Mesenteric fat pad (tissue), 1 donor: ENCODE measurements around the gene MTR. TPM values are rescaled to one million over a fixed set of nuclear protein-coding genes. Genes with fewer than 3 reads are reported as not detected.
A peak's percentile ranks its signal among the peaks of the same experiment; 100 is the strongest.

ENCODE experiments used
- DNase-seq: peaks from one replicate; pipeline ENCODE4 v3.0.0-alpha.2; 2020; ENCODE audit warnings: low spot score
- long read RNA-seq: library from polyadenylated mRNA; unstranded; transcript quantifications from one replicate; pipeline ENCODE4 v2.0.0, GENCODE V29; 2020
- total RNA-seq: library from RNA; stranded (reverse); fragmentation: NEBNext Ultra II Directional; extraction: Animal tissue kit (Norgen Biotek cat#: 25700); gene quantifications from one replicate; pipeline ENCODE4 v1.2.1, GENCODE V29; 2021
- donor health status: DM: yes; HTN: yes; CAD: no.

The MTR gene
- 48.8 TPM for total RNA-seq
- long read RNA-seq, full-length matches to known transcripts = 3 of 91 reads
- long read RNA-seq, partial matches to known transcripts = 60 of 91 reads
- long read RNA-seq, other reads (novel, unspliced or antisense) = 28 of 91 reads

- peak; percentile 98 for DNase-seq
These were observed at the start of gene MTR for GRCh38 chr1:236795035-236795756. Gene MTR (plus strand): TSS chr1:236795292. CDS start chr1:236795704, 412 bp downstream.

DNA sequence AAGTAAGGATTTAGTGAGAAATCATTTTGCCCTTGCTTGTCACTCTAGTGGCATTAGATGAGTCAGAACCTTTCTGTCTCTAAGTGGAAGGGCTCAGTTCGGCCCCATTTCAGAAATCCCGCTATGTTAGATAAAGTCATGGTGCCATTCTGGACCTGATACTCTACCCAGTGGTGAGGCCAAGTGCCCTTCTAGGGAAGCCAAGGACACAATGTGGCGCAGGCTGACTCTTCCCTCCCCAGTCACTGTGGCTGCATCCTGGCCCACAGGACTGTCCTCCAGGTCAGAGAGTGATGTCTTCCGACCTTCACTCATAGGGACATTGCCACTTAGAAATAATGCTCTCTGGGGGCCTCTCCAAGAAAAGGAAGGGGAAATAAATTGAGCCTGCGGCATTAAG lies 48.3 kb upstream of the MTR start:
- no peak for DNase-seq

GRCh38 chr1:236747311-236747985 lies 47.6 kb upstream of the MTR start:
- DNase-seq = no peak

DNA sequence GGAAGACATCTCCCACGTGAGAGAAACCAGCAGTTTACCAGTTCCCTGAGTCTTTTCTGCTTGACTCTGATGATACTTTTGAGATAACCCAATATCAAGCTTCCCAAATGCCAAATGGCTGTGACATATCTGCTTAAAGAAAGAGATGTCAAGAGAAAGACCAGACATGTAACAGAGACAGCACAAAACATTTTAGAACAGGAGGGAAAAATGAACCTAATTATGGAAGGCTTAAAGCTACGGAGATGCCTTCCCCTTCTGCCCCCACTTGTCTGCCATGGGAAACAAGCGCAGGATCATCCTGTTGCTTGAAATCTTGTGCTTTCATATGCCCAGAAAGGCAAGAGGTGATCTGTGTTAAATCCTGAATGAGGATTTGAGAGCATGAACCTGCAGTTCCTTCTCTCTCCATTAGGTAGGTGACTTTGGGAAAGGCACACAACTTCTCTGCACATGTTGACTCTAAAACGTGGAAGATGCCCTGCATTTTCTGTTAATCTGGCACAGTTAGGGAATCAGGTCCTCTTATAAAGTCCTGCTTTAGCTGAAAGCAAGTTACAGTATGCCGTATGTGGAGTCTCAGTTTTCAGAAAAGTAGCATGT lies 46.7 kb upstream of the MTR start:
- no peak for DNase-seq

DNA sequence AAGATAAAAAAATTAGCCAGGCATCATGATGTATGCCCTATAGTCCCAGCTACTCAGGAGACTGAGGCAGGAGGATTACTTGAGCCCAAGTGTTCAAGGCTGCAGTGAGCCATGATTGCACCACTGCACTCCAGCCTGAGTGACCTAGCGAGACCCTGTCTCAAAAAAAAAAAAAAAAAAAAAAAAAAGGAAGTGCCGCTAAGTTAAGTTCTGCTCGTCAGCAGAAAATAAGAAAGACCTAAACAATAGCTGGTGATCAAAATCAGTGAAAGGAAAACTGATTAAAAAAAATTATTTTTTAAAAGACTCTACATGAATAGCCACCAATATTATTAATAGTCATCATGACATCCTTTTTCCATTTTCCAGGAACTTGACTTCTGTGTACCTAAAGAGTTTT lies 44.2 kb upstream of the MTR start:
- DNase-seq = no peak

GRCh38 chr1:236751385-236751784 lies 43.7 kb upstream of the MTR start:
- DNase-seq = no peak

- no peak for DNase-seq
These were observed 43.2 kb upstream of the MTR start for GRCh38 chr1:236751935-236752334.

DNA sequence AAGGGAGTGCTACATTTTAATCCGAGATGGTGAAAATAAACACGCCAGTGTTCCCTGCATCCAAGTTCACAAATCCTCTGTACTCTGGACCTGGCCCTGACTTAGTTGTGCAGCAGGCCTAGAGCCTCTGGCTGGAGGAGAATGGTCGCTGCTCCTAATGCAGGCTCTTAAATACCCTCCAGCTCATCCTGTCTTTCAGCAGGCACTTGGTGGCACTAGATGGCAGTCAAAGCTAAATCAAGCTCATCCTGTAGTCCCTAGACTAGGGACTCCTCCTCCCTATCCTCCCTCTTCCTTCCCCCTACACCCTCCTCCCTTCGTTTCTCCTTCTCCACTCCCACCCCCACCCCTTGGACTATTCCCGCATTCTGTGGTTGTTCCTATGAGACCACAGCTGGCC lies 41.6 kb upstream of the MTR start:
- no peak for DNase-seq

- no peak for DNase-seq
These were observed 41.1 kb upstream of the MTR start for GRCh38 chr1:236753964-236754363.

DNA sequence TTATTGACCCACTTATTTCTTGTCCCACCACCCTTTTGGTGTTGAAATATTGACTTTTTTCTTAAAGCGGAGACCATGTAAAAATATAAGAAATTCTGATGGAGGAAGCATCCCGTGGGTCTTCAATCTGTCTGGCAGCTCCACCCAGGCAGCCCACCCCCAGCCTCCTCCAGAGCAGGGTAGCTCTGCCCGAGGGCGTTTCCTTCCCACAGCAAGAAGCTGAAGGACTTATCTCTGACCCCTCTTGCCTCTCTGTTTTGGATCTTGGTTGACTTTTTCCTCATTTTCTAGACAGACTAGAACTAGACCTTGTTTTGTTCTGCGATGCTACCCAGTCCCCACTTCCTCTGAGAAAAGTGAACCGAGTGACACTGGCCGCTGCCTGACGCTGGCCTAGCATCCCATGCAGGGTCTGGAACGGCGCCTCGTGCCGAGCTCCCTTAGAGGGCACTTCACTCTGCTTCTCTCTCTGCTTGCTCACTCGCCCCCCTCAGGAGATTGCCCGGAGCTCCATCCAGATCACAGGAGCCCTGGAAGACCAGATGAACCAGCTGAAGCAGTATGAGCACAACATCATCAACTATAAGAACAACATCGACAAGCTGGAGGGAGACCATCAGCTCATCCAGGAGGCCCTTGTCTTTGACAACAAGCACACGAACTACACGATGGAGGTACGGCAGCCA lies 40.4 kb upstream of the MTR start:
- DNase-seq = no peak

- DNase-seq = no peak
These were observed 37.5 kb upstream of the MTR start for GRCh38 chr1:236757640-236758039.

- DNase-seq = no peak
These were observed 35.7 kb upstream of the MTR start for GRCh38 chr1:236759252-236759859.

DNA sequence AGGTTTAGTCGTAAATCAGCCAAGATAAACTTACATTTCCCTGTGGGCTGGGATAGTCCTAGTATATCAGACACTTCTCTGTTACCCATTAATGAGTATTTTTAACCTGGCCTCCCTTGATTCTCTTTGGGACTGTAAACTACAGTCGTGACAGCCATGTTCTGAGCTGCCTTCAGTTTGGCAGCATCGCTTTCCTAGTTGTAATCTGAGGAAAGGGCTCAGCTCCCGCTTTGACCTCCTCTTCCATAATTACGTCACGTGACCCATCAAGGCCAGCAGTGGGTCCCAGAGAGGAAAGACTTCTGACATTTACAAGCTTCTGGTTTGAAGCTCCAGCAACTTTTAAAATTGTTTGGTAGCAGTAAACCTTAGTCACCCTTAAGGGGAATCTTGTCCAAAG lies 34.6 kb upstream of the MTR start:
- DNase-seq = no peak

GRCh38 chr1:236760986-236761385 lies 34.1 kb upstream of the MTR start:
- DNase-seq = no peak

GRCh38 chr1:236761397-236762132 lies 33.5 kb upstream of the MTR start:
- no peak for DNase-seq

DNA sequence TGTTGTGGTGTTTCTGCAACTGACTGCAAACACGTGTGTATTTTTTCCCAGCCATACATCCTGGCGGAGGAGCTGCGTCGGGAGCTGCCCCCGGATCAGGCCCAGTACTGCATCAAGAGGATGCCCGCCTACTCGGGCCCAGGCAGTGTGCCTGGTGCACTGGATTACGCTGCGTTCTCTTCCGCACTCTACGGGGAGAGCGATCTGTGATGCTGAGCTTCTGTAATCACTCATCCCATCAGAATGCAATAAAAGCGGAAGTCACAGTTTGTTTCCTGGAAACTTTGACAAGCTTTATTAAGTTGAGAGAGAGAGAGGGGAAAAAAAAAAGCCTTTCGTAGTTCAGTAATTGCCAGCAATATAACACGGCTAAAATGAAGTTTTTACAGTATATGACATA lies 32.7 kb upstream of the MTR start:
- no peak for DNase-seq

DNA sequence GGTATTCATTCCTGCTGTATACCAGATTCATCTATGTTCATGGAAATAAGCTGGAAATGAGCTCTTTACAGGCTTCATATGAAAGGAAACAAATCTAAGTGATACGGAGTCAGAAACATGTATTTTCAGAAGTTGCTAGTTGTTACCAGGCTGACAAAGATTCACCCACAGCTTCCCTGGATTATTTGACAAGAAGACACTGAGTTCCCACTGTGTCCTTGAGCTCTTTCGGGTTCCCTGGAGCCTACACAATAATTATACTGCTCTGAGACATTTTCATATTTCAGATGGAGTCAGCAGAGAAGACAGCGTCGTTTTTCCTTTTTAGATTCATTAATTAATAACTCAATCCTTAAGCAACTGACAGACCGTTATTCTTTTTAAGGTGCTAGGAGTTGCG lies 29.3 kb upstream of the MTR start:
- DNase-seq = no peak

- DNase-seq = no peak
These were observed 28.6 kb upstream of the MTR start for GRCh38 chr1:236766506-236766905.

- DNase-seq = no peak
These were observed 27.8 kb upstream of the MTR start for GRCh38 chr1:236767276-236767675.

GRCh38 chr1:236768601-236769000 lies 26.5 kb upstream of the MTR start:
- DNase-seq = no peak

GRCh38 chr1:236773919-236774318 lies 21.2 kb upstream of the MTR start:
- DNase-seq = no peak
